Measurements from ENCODE around the gene YARS1.

YARS1 gene

GRCh38 chr1:32741413-32742198 is 75.6 kb downstream of the YARS1 start:
- no peak for DNase-seq

- DNase-seq, result no peak
These were observed 76.1 kb downstream of the YARS1 start for GRCh38 chr1:32741059-32741412.

- DNase-seq, result no peak
These were observed 80.1 kb downstream of the YARS1 start for GRCh38 chr1:32736812-32737791.

- DNase-seq, result no peak
These were observed 83.4 kb downstream of the YARS1 start for GRCh38 chr1:32733582-32734321.

GRCh38 chr1:32729254-32730046 is 87.7 kb downstream of the YARS1 start:
- DNase-seq, result no peak

- no peak for DNase-seq
These were observed 88.6 kb downstream of the YARS1 start for GRCh38 chr1:32728413-32729077.

- no peak for DNase-seq
These were observed 89.3 kb downstream of the YARS1 start for GRCh38 chr1:32727876-32728275.

GRCh38 chr1:32725615-32725982 is 91.6 kb downstream of the YARS1 start:
- no peak for DNase-seq

All from MV-4-11 (cell line).